GM13976 (cell line): ENCODE measurements around the gene RTN1.

ENCODE experiments used
- DNase-seq: peaks from one replicate; pipeline ENCODE4 v3.0.0; 2012; ENCODE audit warnings: low spot score
- CTCF ChIP-seq: IDR thresholded peaks from 2 replicates; pipeline ENCODE4 v1.5.1; 2012; ENCODE audit warnings: borderline replicate concordance, mild to moderate bottlenecking; ENCODE audit not compliant: insufficient read depth; ENCODE audit errors: extremely low read depth, missing control alignments, control extremely low read depth
- in situ Hi-C: fragments of 300-500 bp; cut with MboI; formaldehyde crosslinking; loops from one replicate; pipeline ENCODE4 v1.12.0; 2022; ENCODE audit warnings: low sequenced_read_pairs, mixed read lengths, inconsistent platforms; ENCODE audit not compliant: unreplicated experiment

The RTN1 gene

GRCh38 chr14:59576332-59577294, 294.0 kb downstream of the RTN1 start, which contains the start of gene CCDC175:
TSS of gene CCDC175 (minus strand) at chr14:59576812. CDS start at chr14:59576775, 37 bp downstream.
- TF ChIP-seq CTCF: peak; percentile 89
- peak; percentile 89 for DNase-seq
- in situ Hi-C loops: no loop called here

DNA sequence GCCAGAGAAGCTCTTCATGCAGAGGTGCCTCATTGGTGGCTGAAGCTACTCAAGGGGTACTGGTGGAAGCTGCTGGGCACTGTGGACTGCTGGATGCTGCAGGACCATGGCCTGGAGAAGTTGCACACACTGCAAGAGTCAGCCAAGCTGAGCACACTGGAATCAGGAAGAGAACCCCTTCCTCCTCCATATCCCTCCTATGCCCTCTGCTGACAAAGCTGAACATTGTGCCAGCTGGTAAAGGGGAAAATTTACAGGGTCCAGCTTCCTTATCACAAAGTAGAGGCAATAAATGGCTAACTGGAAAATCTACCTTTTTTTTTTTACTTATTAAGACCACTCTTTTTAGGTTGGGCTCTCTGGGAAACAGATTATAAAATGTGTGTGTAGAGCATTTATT, 300.5 kb downstream of the RTN1 start:
- in situ Hi-C loops: no loop called here
- TF ChIP-seq CTCF: no peak
- no peak for DNase-seq

DNA sequence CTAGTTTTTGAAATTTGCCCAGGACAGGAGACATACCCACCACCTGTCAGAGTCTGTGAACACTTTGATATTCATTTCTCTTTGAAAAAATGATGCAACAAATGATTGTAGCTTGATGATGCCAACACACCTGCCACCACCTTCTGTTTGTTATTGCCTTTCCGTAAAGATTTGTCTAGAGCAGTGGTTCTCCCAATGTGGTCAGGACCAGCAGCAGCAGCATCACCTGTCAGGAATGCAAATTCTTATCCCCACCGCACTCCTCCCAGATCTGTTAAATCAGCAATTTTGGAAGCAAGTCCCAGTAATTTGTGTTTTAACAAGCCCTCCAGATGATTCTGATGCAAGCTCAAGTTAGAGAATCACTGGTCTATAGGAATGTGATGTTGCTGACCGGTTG, 303.9 kb downstream of the RTN1 start:
- DNase-seq: no peak
- no peak for TF ChIP-seq CTCF
- in situ Hi-C loops: no loop called here

DNA sequence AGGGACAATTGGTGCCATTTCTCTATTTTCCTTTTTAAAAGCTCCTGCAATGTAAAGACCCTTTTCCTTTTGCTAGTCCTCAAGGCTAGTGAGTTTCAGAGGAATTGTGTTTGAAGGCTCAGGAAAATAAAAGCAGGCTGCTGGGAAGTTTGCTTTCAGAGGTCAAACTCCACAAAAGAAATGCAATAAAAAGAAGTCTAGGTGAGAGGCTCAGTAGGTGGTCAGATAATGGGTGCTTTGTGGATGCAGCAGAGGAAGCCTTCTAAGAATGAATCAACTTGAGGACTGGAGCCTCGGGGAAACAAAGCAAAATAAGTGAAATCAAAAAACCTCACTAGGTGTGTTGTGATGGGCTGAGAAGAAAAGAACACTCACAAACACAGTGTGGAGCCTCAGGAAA, 304.3 kb downstream of the RTN1 start:
- no peak for TF ChIP-seq CTCF
- DNase-seq: no peak
- in situ Hi-C loops: no loop called here

- DNase-seq: no peak
- no peak for TF ChIP-seq CTCF
- in situ Hi-C loops: no loop called here
These were observed 305.5 kb downstream of the RTN1 start for GRCh38 chr14:59565087-59565486.

- TF ChIP-seq CTCF: no peak
- no peak for DNase-seq
- in situ Hi-C loops: no loop called here
These were observed 306.2 kb downstream of the RTN1 start for GRCh38 chr14:59564366-59564765.
